ENCODE data around the gene BNIPL.

DNA sequence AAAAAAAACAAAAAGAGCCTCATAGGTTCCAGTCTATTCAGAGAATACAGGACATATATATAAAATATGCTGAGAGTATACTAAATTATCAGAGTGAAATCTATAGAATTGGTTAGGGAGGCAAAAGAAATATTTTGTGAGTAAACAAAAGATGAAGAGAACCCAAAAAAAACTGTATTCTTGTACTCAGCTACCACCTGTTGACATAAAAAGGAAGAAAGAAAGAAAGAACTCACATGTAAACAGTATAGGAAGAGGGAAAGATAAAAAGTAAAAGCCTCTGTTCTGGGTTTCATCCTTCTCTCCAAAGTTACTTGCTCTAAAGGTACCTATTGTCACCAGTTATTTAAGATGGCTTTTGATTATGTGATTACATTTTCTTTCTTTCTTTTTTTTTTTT is 9.9 kb upstream of the BNIPL start:
- TF ChIP-seq, protein P1, sequence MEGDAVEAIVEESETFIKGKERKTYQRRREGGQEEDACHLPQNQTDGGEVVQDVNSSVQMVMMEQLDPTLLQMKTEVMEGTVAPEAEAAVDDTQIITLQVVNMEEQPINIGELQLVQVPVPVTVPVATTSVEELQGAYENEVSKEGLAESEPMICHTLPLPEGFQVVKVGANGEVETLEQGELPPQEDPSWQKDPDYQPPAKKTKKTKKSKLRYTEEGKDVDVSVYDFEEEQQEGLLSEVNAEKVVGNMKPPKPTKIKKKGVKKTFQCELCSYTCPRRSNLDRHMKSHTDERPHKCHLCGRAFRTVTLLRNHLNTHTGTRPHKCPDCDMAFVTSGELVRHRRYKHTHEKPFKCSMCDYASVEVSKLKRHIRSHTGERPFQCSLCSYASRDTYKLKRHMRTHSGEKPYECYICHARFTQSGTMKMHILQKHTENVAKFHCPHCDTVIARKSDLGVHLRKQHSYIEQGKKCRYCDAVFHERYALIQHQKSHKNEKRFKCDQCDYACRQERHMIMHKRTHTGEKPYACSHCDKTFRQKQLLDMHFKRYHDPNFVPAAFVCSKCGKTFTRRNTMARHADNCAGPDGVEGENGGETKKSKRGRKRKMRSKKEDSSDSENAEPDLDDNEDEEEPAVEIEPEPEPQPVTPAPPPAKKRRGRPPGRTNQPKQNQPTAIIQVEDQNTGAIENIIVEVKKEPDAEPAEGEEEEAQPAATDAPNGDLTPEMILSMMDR (optimal IDR thresholded peaks at IDR 0.05 in 1 of 3, IDR thresholded peaks at IDR 0.05 in 1 of 3, conservative IDR thresholded peaks at IDR 0.05 in 1 of 3; ENCODE audit: extremely low read depth in 1 of 3, insufficient read depth in 2 of 3, low read length in 3 of 3), result no peak
- TF ChIP-seq EZH2 (IDR thresholded peaks at IDR 0.05; ENCODE audit: low read length), result no peak

Measured in keratinocyte (primary cell).